ENCODE results near the gene ZFAND6. TPM values are rescaled to one million over a fixed set of nuclear protein-coding genes. Genes with fewer than 3 reads are reported as not detected.

Gene ZFAND6
- total RNA-seq, 1 experiment from 2014 or later = 89.7 TPM

- Histone ChIP-seq H4K91ac (ENCODE audit: insufficient read length, low read depth, low read length) (no peak overlapping the region), H2BK12ac (ENCODE audit: insufficient read length, low read depth, low read length) (no peak overlapping the region), H3K9ac (ENCODE audit: extremely low read depth, insufficient read length, low read length) (no peak overlapping the region), H3K23ac (ENCODE audit: insufficient read length, low read depth, low read length) (no peak overlapping the region), H3K14ac (ENCODE audit: insufficient read depth, low read length) (no peak overlapping the region), H2BK20ac (ENCODE audit: low read depth, low read length, poor library complexity, severe bottlenecking) (no peak overlapping the region), H2AFZ (ENCODE audit: low read length) (no peak overlapping the region), H3T11ph (ENCODE audit: low read length) (no peak overlapping the region), H2AK5ac (ENCODE audit: insufficient read length, low read length) (no peak overlapping the region), H3K4me1 (ENCODE audit: insufficient read depth, low read length) (no peaks in the 10 kb centered on the region), H4K5ac (ENCODE audit: insufficient read length, low read depth, low read length) (no peak overlapping the region), H2BK15ac (ENCODE audit: low read depth, low read length) (no peak overlapping the region), H3K79me1 (ENCODE audit: insufficient read depth, low read depth, low read length, poor library complexity, severe bottlenecking) (no peaks in the 10 kb centered on the region), H3K9me3 (ENCODE audit: control insufficient read depth, low read depth, low read length) (no peaks in the 10 kb centered on the region), H3K56ac (ENCODE audit: insufficient read length, low read depth, low read length) (no peak overlapping the region), H3K4me2 (ENCODE audit: insufficient read depth, insufficient read length, low read length) (no peak overlapping the region), H3K27ac (ENCODE audit: insufficient read length, low read depth, low read length) (no peak overlapping the region), H2BK120ac (ENCODE audit: low read depth, low read length, poor library complexity, severe bottlenecking) (no peak overlapping the region), H3K4ac (ENCODE audit: low read depth, low read length) (no peak overlapping the region), H3K23me2 (ENCODE audit: insufficient read length, low read depth, low read length, poor library complexity, severe bottlenecking) (no peaks in the 10 kb centered on the region), H3K79me2 (ENCODE audit: insufficient read depth, low read length) (no peaks in the 10 kb centered on the region), H3K18ac (ENCODE audit: insufficient read length, low read depth, low read length) (no peak overlapping the region), H4K20me1 (ENCODE audit: control insufficient read depth, insufficient read depth, insufficient read length) (no peaks in the 10 kb centered on the region), H2BK5ac (ENCODE audit: insufficient read length, low read length) (no peak overlapping the region), H4K8ac (replicated peaks; ENCODE audit: insufficient read length, low read depth, low read length) (no peak overlapping the region), H3K27me3 (ENCODE audit: insufficient read depth, low read length) (no peaks in the 10 kb centered on the region)
- Mint-ChIP-seq H3K36me3 (ENCODE audit: insufficient read depth in 1 of 3, low read depth in 3 of 3) (peaks cover 0 to 14% (median 10%) of the 10 kb centered on the region in 3 experiments; a peak in 4 of 7 replicates), H3K4me1 (no peaks in the 10 kb centered on the region), H3K9me3 (no peaks in the 10 kb centered on the region; a peak in 2 of 5 replicates), H3K4me3 (no peak overlapping the region), H3K27ac (no peak overlapping the region), H3K27me3 (ENCODE audit: low read depth) (no peaks in the 10 kb centered on the region)
- no peak for TF ChIP-seq CTCF (conservative IDR thresholded peaks at IDR 0.05)
- DNase-seq = no peak
- WGBS (ENCODE audit: extremely low coverage, insufficient read length, low lambda C conversion rate) = no CpG with 5 or more reads among the region's 4 CpGs
These were observed 81.4 kb downstream of the ZFAND6 start for GRCh38 chr15:80140909-80141308.

Data from H9 (cell line).